ENCODE measurements around the gene SIX6. TPM values are rescaled to one million over a fixed set of nuclear protein-coding genes. Genes with fewer than 3 reads are reported as not detected.
A peak's percentile ranks its signal among the peaks of the same experiment; 100 is the strongest.

SIX6 gene
- total RNA-seq, 1 experiment from 2014 or later: not detected

DNA sequence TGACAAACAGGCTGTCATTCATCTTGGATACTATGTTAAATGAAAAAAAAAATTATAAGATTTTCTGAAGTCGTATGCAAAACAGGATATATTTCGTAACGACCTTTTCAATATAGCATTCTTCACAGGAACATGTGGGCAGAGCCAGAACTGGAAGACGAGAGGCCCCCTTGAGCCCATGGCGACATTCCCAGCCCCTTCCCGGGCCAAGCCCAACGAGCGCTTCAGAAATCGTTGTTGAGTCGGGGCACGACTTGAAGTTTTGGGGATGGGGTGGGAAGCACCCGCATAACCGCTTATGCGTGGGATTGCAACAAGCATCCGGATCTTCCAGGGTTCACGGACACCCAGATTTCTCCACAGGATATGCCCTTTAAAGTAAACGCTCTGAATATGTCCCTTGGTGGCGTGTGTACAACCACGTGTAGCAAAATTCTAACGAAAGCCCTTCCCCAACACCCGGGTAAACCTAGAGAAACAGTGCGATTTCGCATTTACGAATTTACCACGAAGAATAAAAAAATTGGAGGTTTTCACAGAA lies 23.8 kb upstream of the SIX6 start:
- no peak for DNase-seq
- H2BK120ac ChIP-seq (ENCODE audit: low read depth, low read length, poor library complexity, severe bottlenecking): no peak overlapping the region
- no peak overlapping the region for H3K4ac ChIP-seq (ENCODE audit: low read depth, low read length)
- H3K18ac ChIP-seq (ENCODE audit: insufficient read length, low read depth, low read length): no peak overlapping the region
- Mint-ChIP-seq H3K36me3 (ENCODE audit: insufficient read depth in 1 of 3, low read depth in 3 of 3) (peaks cover 0 to 6% (median 0%) of the 10 kb centered on the region in 3 experiments; a peak in 2 of 7 replicates), H3K27me3 (ENCODE audit: low read depth) (peaks cover 11% of the 10 kb centered on the region), H3K9me3 (peaks cover 6% of the 10 kb centered on the region in 2 experiments; a peak in 4 of 5 replicates), H3K4me3 (peak overlapping the region; percentile 68 to 86), H3K4me1 (no peaks in the 10 kb centered on the region), H3K27ac (no peak overlapping the region)
- no peak overlapping the region for H2BK12ac ChIP-seq (ENCODE audit: insufficient read length, low read depth, low read length)
- peak overlapping the region; percentile 67 for H3K4me2 ChIP-seq (ENCODE audit: insufficient read depth, insufficient read length, low read length)
- no peaks in the 10 kb centered on the region for H4K20me1 ChIP-seq (ENCODE audit: control insufficient read depth, insufficient read depth, insufficient read length)
- H4K91ac ChIP-seq (ENCODE audit: insufficient read length, low read depth, low read length): no peak overlapping the region
- TF ChIP-seq, protein P1, sequence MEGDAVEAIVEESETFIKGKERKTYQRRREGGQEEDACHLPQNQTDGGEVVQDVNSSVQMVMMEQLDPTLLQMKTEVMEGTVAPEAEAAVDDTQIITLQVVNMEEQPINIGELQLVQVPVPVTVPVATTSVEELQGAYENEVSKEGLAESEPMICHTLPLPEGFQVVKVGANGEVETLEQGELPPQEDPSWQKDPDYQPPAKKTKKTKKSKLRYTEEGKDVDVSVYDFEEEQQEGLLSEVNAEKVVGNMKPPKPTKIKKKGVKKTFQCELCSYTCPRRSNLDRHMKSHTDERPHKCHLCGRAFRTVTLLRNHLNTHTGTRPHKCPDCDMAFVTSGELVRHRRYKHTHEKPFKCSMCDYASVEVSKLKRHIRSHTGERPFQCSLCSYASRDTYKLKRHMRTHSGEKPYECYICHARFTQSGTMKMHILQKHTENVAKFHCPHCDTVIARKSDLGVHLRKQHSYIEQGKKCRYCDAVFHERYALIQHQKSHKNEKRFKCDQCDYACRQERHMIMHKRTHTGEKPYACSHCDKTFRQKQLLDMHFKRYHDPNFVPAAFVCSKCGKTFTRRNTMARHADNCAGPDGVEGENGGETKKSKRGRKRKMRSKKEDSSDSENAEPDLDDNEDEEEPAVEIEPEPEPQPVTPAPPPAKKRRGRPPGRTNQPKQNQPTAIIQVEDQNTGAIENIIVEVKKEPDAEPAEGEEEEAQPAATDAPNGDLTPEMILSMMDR (conservative IDR thresholded peaks at IDR 0.05): no peak
- no CpG with 5 or more reads among the region's 25 CpGs for WGBS (ENCODE audit: extremely low coverage, insufficient read length, low lambda C conversion rate)
- no peaks in the 10 kb centered on the region; the same call in 1 of the 2 replicates for H3K27me3 ChIP-seq (ENCODE audit: insufficient read depth, low read length)
- H2BK5ac ChIP-seq (ENCODE audit: insufficient read length, low read length): no peak overlapping the region
- no peak overlapping the region for H2AK5ac ChIP-seq (ENCODE audit: insufficient read length, low read length)
- peaks cover 8% of the 10 kb centered on the region for H3K23me2 ChIP-seq (ENCODE audit: insufficient read length, low read depth, low read length, poor library complexity, severe bottlenecking)
- no peaks in the 10 kb centered on the region for H3K4me1 ChIP-seq (ENCODE audit: insufficient read depth, low read length)
- H3K9ac ChIP-seq (ENCODE audit: extremely low read depth, insufficient read length, low read length): peak overlapping the region; percentile 1
- H3T11ph ChIP-seq (ENCODE audit: low read length): no peak overlapping the region
- H2BK20ac ChIP-seq (ENCODE audit: low read depth, low read length, poor library complexity, severe bottlenecking): no peak overlapping the region
- no peak overlapping the region for H4K8ac ChIP-seq (replicated peaks; ENCODE audit: insufficient read length, low read depth, low read length)
- no peak overlapping the region for H4K5ac ChIP-seq (ENCODE audit: insufficient read length, low read depth, low read length)
- H2BK15ac ChIP-seq (ENCODE audit: low read depth, low read length): no peak overlapping the region
- H3K79me1 ChIP-seq (ENCODE audit: insufficient read depth, low read depth, low read length, poor library complexity, severe bottlenecking): no peaks in the 10 kb centered on the region
- H3K9me3 ChIP-seq (ENCODE audit: control insufficient read depth, low read depth, low read length): no peaks in the 10 kb centered on the region
- no peak overlapping the region for H3K56ac ChIP-seq (ENCODE audit: insufficient read length, low read depth, low read length)
- no peak overlapping the region for H3K23ac ChIP-seq (ENCODE audit: insufficient read length, low read depth, low read length)
- H2AFZ ChIP-seq (ENCODE audit: low read length): peak overlapping the region; percentile 36
- no peaks in the 10 kb centered on the region for H3K79me2 ChIP-seq (ENCODE audit: insufficient read depth, low read length)
- H3K27ac ChIP-seq (ENCODE audit: insufficient read length, low read depth, low read length): no peak overlapping the region
- peak overlapping the region; percentile 63; the same call in 1 of the 2 replicates for H3K14ac ChIP-seq (ENCODE audit: insufficient read depth, low read length)
